Endometrium (tissue), 2 donors: ENCODE results near the gene C3AR1.
"Not testable (repeated sequence)": the region's sequence is repeated elsewhere in the genome, so short reads cannot be mapped to it uniquely, and the experiment has no call there.

ENCODE experiments used
- FAIRE-seq: peaks from 2 replicates; lab custom pipeline; 2012; peaks lifted over from hg19 to GRCh38; lab: Jason Lieb, UNC
- donor health status: control.
- donor health status: control.

Gene C3AR1

DNA sequence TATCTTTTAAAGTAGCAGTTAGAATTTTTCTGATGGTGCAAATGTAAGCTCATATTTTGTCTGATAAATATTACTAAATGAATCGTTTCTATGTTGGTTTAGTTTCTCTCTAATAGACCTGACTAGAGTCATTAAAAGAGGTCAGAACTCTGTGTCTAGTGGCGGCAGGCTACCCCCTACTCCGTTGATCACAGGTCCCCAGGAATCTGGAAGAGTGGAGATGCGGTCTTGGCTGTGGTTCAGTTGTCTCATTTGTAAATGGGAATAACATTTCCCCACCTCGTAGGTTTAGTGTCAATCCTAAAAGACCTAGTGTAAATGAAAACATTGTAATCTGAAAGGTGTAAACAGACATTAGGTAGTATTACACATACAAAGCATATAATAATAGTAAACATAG lies 38.3 kb downstream of the C3AR1 start:
- no peak for FAIRE-seq

DNA sequence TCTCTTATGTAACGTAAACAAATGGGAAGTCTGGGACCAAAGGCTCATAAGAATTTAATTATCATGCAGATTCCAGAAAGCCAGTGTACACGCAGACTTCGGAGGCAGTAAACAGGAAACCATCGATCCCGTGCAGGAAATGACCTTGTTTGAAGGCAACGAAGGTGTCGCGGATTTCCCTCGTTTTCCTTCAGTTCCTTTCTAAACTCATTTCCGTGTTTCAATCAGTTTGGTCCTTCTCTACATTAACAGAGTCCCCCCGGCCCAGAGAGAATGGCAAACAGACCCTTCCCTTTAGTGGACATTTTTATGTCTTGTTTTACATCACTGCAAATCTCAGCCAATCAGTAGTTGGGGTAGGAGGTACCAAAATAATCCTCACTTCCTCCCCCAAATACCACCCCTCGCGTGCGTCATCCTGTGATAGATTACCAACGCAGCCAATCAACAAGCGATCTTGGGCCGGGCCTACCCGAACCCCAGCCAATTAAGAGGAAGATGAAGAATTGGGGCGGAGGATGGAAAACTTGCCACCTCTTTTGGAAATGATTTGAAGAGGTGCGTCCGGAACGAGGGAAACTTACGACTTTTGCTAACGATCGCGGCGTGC lies 39.8 kb downstream of the C3AR1 start:
- peak; percentile 99 for FAIRE-seq

DNA sequence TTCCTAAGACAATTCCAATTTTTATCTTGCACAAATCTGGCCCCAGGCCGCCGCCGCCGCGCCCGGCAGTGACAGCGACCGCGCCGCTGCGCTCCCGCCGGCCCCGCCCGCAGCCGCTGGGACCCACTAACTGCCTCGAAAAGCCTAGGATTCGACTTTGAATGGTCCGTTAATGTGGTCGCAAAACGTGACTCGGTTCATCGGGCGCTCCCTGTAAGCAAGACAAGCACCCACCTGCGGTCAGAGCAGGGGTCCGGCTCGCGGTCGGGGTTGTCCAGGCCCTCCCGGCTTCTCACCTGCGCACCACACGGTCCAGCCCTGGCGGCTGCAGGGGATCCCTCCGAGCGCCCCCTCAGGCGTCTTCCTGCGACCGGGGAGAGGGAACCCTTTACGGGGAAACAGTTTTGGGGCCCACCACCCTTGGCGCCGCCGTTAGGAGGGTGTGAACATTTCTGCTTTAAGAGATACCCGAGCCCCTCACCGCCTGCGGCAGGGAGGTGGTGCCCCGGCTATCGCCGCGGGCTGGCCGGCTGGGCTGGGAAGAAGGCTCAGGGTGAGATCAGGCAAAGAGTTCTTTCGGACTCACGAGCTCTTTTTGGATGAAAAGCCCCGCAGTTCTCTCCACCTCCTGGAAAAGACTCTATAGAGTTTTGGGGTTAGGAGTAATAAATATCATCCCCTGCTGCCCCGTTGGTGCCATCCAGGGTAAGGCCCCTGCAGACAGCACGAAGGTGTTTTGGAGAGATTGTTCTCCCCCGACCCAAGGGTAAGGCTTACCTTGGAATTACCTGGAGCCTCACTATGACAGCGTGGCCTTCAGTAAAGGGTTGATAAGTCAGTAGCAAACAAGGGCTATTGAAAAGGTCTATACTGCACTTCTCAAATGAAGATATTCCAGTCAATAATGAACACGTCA lies 47.2 kb downstream of the C3AR1 start:
- no peak for FAIRE-seq

DNA sequence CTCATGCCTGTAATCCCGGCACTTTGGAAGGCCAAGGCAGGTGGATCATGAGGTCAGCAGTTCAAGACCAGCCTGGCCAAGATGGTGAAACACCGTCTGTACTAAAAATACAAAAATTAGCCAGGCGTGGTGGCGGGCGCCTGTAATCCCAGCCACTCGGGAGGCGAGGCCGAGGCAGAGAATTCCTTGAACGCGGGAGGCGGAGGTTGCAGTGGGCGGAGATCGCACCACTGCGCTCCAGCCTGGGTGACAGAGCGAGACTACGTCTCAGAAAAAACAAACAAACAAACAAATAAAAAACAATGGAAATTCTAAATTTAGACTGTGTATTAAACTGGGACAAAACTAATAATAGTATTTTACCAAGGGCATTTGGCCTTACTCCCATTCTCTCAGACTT lies 47.9 kb downstream of the C3AR1 start:
- not testable (repeated sequence) for FAIRE-seq

DNA sequence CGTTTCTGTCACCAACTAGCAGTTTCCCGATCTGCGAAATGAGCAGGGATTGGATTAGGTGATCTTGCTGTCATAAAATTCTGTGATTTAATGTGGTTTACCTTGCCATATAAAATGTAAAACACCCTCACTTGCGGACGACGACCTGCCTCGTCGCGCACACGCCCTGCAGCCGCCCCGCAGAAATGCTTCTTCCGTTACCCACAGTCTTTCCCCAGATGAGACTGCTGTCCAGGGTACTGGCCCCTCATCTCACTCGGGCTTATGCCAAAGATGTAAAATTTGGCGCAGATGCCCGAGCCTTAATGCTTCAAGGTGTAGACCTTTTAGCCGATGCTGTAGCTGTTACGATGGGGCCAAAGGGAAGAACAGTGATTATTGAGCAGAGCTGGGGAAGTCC lies 51.3 kb downstream of the C3AR1 start:
- FAIRE-seq, result no peak

DNA sequence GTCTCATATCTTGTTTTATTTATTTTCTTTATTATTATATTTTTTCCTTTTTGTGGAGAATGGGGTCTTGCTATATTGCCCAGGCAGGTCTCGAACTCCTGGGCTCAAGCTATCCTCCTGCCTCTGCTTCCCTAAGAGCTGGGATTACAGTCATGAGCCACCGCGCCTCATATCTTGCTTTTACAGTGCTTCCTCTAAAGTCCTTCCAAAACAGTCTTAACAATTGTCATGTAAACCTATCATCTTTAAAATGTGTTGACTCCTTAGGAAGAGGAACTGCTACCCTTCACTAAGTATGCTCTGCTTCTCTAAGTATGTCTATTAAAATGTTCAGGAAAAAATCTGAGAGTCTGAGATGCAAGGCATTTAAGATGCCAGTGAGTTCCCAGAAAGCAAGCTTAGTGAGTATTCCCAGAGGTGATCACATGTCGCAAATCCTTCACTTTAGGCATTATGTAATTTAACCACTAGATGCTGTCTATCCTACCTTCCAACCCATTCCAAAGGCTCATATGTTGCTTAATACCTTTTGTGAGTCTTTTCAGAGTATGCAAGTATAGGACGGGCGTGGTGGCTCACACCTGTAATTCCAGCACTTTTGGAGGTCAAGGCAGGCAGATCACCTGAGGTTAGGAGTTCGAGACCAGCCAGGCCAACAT lies 53.4 kb downstream of the C3AR1 start:
- FAIRE-seq, result no peak

DNA sequence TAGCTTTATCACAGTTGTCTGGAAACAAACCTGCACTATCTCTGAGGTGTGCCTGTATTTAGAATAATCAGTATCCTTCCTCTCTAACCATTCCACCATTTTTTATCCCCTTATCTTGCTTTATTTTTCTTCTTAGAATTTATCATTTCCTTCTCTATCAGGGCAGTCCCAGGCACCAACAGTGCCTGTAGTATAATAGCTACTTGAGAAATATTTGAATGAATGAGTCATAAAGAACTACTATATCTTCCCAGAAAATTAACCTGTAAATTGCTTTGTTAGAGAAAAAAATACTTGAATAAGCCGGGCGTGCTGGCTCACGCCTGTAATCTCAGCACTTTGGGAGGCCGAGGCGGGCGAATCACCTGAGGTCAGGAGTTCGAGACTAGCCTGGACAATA lies 54.8 kb downstream of the C3AR1 start:
- no peak for FAIRE-seq
